ENCODE measurements around the gene TMEM44. TPM values are rescaled to one million over a fixed set of nuclear protein-coding genes. Genes with fewer than 3 reads are reported as not detected.

TMEM44 gene
- total and polyA plus RNA-seq, 2 of the 4 experiments (the other 2 are of a cell fraction): 9.7 to 24.2 TPM

- POLR2A ChIA-PET (ENCODE audit: unreplicated experiment): no interaction called here
- intact Hi-C loops (cut with micrococcal nuclease): no loop called here
These were observed 26.6 kb upstream of the TMEM44 start for GRCh38 chr3:194659778-194660177.

More at GRCh38 chr3:194659778-194660177, 26.6 kb upstream of the TMEM44 start:
- H4K91ac ChIP-seq (ENCODE audit: insufficient read depth, low read depth, low read length): no peak overlapping the region
- H3K79me1 ChIP-seq (ENCODE audit: low read depth in 1 of 2, low read length in 2 of 2): peaks cover 7 to 8% of the 10 kb centered on the region in 2 experiments; a peak in 2 of 4 replicates
- TF ChIP-seq RAD21 (IDR thresholded peaks at IDR 0.05; ENCODE audit: low read length): no peak
- TF ChIP-seq BHLHE40 (IDR thresholded peaks at IDR 0.05; ENCODE audit: low read depth, low read length): no peak
- TF ChIP-seq CEBPB (IDR thresholded peaks at IDR 0.05; ENCODE audit: low read depth, low read length): no peak
- TF ChIP-seq SMC3 (IDR thresholded peaks at IDR 0.05; ENCODE audit: low read depth, low read length): no peak
- TF ChIP-seq MXI1 (IDR thresholded peaks at IDR 0.05; ENCODE audit: borderline replicate concordance, low read depth, low read length): no peak
- no peak for TF ChIP-seq NFE2L2 (IDR thresholded peaks at IDR 0.05; ENCODE audit: low read depth, low read length)
- TF ChIP-seq FOS (IDR thresholded peaks at IDR 0.05; ENCODE audit: low read depth, low read length): no peak
- TF ChIP-seq ELK1 (IDR thresholded peaks at IDR 0.05; ENCODE audit: borderline replicate concordance, low read depth, low read length): no peak
- no peak for TF ChIP-seq CTCF (conservative IDR thresholded peaks at IDR 0.05; ENCODE audit: low read depth, low read length)
- no peaks in the 10 kb centered on the region for H4K20me1 ChIP-seq (ENCODE audit: insufficient read depth, low read length)
- no peak overlapping the region for H3K4me2 ChIP-seq (ENCODE audit: low read depth, low read length)
- no peaks in the 10 kb centered on the region for H3K27me3 ChIP-seq (ENCODE audit: control insufficient read depth, insufficient read depth, low read length)
- H3K9me1 ChIP-seq (ENCODE audit: insufficient read depth, low read length): no peaks in the 10 kb centered on the region
- 80% methylated on average over 1 of the region's 7 CpGs; no CpG with 5 or more reads in 1 of the 2 experiments for WGBS, 2 experiments (ENCODE audit: extremely low coverage in 2 of 2, insufficient read length in 1 of 2)
- H3K18ac ChIP-seq (ENCODE audit: low read depth, low read length): no peak overlapping the region
- ATAC-seq (ENCODE audit: low read depth): no peak
- in situ Hi-C loops (cut with MboI; ENCODE audit: low sequenced_read_pairs): no loop called here
- no peaks in the 10 kb centered on the region; the same call in 1 of the 2 replicates for H3K4me1 ChIP-seq (ENCODE audit: control insufficient read depth, insufficient read depth, low read length)
- peak overlapping the region; percentile 37; the same call in 1 of the 2 replicates for H3K27ac ChIP-seq (ENCODE audit: insufficient read depth, low read length)
- H3K23ac ChIP-seq (ENCODE audit: low read depth, low read length): no peak overlapping the region
- H3K4ac ChIP-seq (ENCODE audit: low read depth, low read length): no peak overlapping the region
- no peak overlapping the region for H3K9ac ChIP-seq (ENCODE audit: low read depth, low read length)
- no peak overlapping the region for H3K56ac ChIP-seq (ENCODE audit: extremely low read depth, insufficient read depth, low read length)
- H2AK5ac ChIP-seq (ENCODE audit: low read depth, low read length): no peak overlapping the region
- no peak overlapping the region for H2AFZ ChIP-seq (replicated peaks; ENCODE audit: low read length, poor library complexity)
- no peak for DNase-seq
- no peak overlapping the region for H3K14ac ChIP-seq (replicated peaks; ENCODE audit: low read depth, low read length)
- no peak overlapping the region for H3K4me3 ChIP-seq (ENCODE audit: insufficient read depth, low read depth, low read length)
- no peaks in the 10 kb centered on the region for H3K9me3 ChIP-seq (ENCODE audit: control insufficient read depth, insufficient read depth, low read length)
- H2BK20ac ChIP-seq (ENCODE audit: low read depth, low read length): no peak overlapping the region
- no peak overlapping the region for H4K5ac ChIP-seq (ENCODE audit: low read depth, low read length)
- no TSS peak for BruUV-seq (replicated peaks)
- peaks cover 20% of the 10 kb centered on the region for H3K36me3 ChIP-seq (ENCODE audit: control insufficient read depth, insufficient read depth, low read length)
- dilution Hi-C loops (cut with HindIII; ENCODE audit: low sequenced_read_pairs, unreplicated experiment): no loop called here
- H4K8ac ChIP-seq (ENCODE audit: low read depth in 2 of 2, low read length in 2 of 2): no peak overlapping the region
- no peak overlapping the region for H2BK120ac ChIP-seq (ENCODE audit: low read depth, low read length)
- H2BK15ac ChIP-seq (ENCODE audit: low read depth, low read length): no peak overlapping the region
- no peak overlapping the region for H2AK9ac ChIP-seq (replicated peaks; ENCODE audit: low read depth, low read length, poor library complexity)
- H2BK5ac ChIP-seq (ENCODE audit: low read depth, low read length, poor library complexity, severe bottlenecking): no peak overlapping the region
- CTCF ChIA-PET: no interaction called here
